Measurements from ENCODE around the gene VPS13D.
"Not testable (repeated sequence)": the region's sequence is repeated elsewhere in the genome, so short reads cannot be mapped to it uniquely, and the experiment has no call there.

DNA sequence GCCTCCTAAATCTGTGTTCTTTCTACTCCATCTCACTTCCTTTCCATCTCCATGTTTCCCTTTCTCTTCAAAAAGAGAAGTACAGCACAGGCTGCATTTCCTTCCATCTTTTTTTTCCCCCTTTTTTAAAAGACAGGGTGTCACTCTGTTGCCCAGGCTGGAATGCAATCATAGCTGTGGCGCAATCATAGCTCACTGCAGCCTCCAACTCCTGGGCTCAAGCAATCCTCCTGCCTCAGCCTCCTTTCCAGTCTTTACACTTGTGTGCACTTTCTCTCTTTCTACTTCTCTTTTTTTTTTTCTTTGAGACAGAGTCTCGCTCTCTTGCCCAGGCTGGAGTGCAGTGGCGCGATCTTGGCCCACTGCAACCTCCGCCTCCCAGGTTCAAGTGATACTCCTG is 95.1 kb downstream of the VPS13D start:
- TF ChIP-seq TCF7 (IDR thresholded peaks at IDR 0.05; ENCODE audit: borderline replicate concordance); KDM1A (IDR thresholded peaks at IDR 0.05; ENCODE audit: borderline replicate concordance); YY1 (IDR thresholded peaks at IDR 0.05; ENCODE audit: low read depth, low read length); BMI1 (IDR thresholded peaks at IDR 0.05; ENCODE audit: borderline replicate concordance); TAF1 (IDR thresholded peaks at IDR 0.05; ENCODE audit: borderline replicate concordance, low read depth, low read length); SIX5 (IDR thresholded peaks at IDR 0.05; ENCODE audit: low read depth, low read length, severe bottlenecking); SP1 (IDR thresholded peaks at IDR 0.05; ENCODE audit: low read depth, low read length); EZH2 (IDR thresholded peaks at IDR 0.05; ENCODE audit: borderline replicate concordance, control insufficient read depth, low read depth, low read length): not testable (repeated sequence)
- TF ChIP-seq, protein P1, sequence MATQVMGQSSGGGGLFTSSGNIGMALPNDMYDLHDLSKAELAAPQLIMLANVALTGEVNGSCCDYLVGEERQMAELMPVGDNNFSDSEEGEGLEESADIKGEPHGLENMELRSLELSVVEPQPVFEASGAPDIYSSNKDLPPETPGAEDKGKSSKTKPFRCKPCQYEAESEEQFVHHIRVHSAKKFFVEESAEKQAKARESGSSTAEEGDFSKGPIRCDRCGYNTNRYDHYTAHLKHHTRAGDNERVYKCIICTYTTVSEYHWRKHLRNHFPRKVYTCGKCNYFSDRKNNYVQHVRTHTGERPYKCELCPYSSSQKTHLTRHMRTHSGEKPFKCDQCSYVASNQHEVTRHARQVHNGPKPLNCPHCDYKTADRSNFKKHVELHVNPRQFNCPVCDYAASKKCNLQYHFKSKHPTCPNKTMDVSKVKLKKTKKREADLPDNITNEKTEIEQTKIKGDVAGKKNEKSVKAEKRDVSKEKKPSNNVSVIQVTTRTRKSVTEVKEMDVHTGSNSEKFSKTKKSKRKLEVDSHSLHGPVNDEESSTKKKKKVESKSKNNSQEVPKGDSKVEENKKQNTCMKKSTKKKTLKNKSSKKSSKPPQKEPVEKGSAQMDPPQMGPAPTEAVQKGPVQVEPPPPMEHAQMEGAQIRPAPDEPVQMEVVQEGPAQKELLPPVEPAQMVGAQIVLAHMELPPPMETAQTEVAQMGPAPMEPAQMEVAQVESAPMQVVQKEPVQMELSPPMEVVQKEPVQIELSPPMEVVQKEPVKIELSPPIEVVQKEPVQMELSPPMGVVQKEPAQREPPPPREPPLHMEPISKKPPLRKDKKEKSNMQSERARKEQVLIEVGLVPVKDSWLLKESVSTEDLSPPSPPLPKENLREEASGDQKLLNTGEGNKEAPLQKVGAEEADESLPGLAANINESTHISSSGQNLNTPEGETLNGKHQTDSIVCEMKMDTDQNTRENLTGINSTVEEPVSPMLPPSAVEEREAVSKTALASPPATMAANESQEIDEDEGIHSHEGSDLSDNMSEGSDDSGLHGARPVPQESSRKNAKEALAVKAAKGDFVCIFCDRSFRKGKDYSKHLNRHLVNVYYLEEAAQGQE (IDR thresholded peaks at IDR 0.05; ENCODE audit: low read depth, low read length), result not testable (repeated sequence)
